Right cardiac atrium (tissue), 5 donors: ENCODE measurements around the gene WDR19. TPM values are rescaled to one million over a fixed set of nuclear protein-coding genes. Genes with fewer than 3 reads are reported as not detected.

ENCODE experiments used
- ATAC-seq, 2 donors: fragments of 200-7000 bp; cut with Tn5 transposase; one replicate each; pipeline versions ENCODE4 v1.8.0 to v1.9.1; 2020; ENCODE audit warnings: moderate library complexity in 2 of 2, mild to moderate bottlenecking in 1 of 2
- DNase-seq, 3 donors: peaks; one replicate each; pipeline ENCODE4 v3.0.0-alpha.2; 2020
- H3K27ac ChIP-seq: one replicate; pipeline ENCODE4 v1.5.1; 2013; ENCODE audit warnings: mild to moderate bottlenecking, low read length, control low read depth, moderate library complexity
- H3K27me3 ChIP-seq: one replicate; pipeline ENCODE4 v1.6.1; 2013; ENCODE audit not compliant: control insufficient read depth, insufficient read depth
- H3K4me1 ChIP-seq: one replicate; pipeline ENCODE4 v1.6.1; 2013; ENCODE audit warnings: low read length; ENCODE audit not compliant: control insufficient read depth, insufficient read depth
- H3K4me3 ChIP-seq: one replicate; pipeline ENCODE4 v1.5.1; 2013; ENCODE audit warnings: low read length, control low read depth
- H3K9me3 ChIP-seq: one replicate; pipeline ENCODE4 v1.6.1; 2013; ENCODE audit warnings: low read length; ENCODE audit not compliant: control insufficient read depth
- WGBS: extraction: QIAGEN DNeasy Blood & Tissue Kit; methylation state at CpG from one replicate; pipeline ENCODE4 v1.1.7; 2013; 5-methylcytosine and 5-hydroxymethylcytosine counted together
- intact Hi-C, 4 donors: fragments of 100-400 bp; cut with DNase I; formaldehyde crosslinking; loops; one replicate each; pipeline versions ENCODE4 v1.11.0 to v1.14.0; 2022 to 2023
- polyA plus RNA-seq: library from polyadenylated mRNA; stranded (reverse); fragments of 200-250 nt; gene quantifications from one replicate; pipeline ENCODE4 v1.2.3, GENCODE V29; 2013
- total RNA-seq, 4 donors: library from RNA; stranded (reverse); fragmentation: NEBNext Ultra II Directional; extraction: Animal tissue kit (Norgen Biotek cat#: 25700); gene quantifications; one replicate each; pipeline ENCODE4 v1.2.1, GENCODE V29; 2021
- donor health status: healthy with polysubstance abuse.
- donor health status: DM: no; HTN: yes; CAD: no.
- donor health status: DM: no; HTN: no; CAD: no.
- donor health status: DM: no; HTN: yes; CAD: no; lungs with severe emphysema.
- donor health status: DM: yes; HTN: yes; CAD: no.

WDR19 gene
- total and polyA plus RNA-seq, 5 donors = 9.6 to 18.0 (median 12.9) TPM

DNA sequence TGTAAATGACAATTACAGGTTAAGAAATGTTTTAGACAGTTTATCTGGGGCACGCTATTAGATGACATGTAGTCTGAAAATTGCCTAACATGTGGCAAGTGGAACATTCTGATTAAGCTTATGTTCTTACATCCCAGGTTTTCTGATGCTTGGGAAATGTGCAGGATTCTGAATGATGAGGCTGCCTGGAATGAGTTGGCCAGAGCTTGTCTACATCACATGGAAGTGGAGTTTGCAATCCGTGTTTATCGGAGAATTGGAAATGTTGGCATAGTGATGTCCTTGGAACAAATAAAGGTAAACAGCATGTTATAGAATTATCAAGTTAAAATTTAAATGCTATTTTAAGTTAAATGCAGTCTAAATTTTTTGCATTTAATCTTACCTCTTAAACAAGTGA, 49.3 kb downstream of the WDR19 start:
- no peaks in the 10 kb centered on the region for H3K9me3 ChIP-seq
- intact Hi-C loops = no loop called here
- DNase-seq (no peak), ATAC-seq (no peak)
- H3K27me3 ChIP-seq = no peaks in the 10 kb centered on the region
- H3K4me1 ChIP-seq = no peaks in the 10 kb centered on the region
- H3K4me3 ChIP-seq = no peak overlapping the region
- 95% methylated on average over 3 of the region's 3 CpGs for WGBS
- no peak overlapping the region for H3K27ac ChIP-seq

DNA sequence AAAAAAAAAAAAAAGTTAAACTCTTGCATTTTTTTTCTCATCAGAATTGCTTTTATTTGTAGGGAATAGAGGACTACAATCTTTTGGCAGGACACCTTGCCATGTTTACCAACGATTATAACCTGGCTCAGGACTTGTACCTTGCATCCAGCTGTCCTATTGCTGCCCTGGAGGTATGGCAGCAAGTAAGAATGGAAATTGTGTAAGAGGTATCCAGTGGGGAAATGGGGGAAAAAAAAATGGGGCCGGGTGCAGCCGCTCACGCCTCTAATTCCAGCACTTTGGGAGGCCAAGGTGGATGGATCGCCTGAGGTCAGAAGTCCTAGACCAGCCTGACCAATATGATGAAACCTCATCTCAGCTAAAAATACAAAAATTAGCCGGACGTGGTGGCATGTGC, 49.8 kb downstream of the WDR19 start:
- 95% methylated on average over 7 of the region's 7 CpGs for WGBS
- intact Hi-C loops = no loop called here
- H3K27me3 ChIP-seq = no peaks in the 10 kb centered on the region
- no peak overlapping the region for H3K4me3 ChIP-seq
- DNase-seq (no peak), ATAC-seq (no peak)
- no peak overlapping the region for H3K27ac ChIP-seq
- H3K9me3 ChIP-seq = no peaks in the 10 kb centered on the region
- H3K4me1 ChIP-seq = no peaks in the 10 kb centered on the region

DNA sequence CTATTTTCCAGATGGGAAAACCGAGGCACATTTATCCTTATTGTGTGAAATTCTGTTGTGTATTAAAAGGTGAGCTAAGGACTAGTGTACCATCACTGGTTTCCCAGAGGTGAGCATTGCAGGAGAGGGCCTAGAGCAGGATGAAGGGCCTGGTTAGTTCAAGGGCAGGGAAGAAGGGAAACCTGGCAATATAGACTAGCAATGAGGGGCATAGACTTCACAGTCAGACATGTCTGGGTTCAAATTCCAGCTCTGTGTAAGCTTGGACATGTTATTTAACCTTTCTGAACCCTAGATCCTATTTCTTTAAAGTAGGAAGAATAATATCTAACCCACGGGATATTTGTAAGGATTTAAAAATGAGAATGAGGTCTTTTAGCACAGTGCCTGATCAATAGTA, 50.8 kb downstream of the WDR19 start:
- DNase-seq = no peak
- ATAC-seq = no peak
- WGBS = 86% methylated on average over 2 of the region's 2 CpGs
- H3K27ac ChIP-seq = no peak overlapping the region
- no peaks in the 10 kb centered on the region for H3K9me3 ChIP-seq
- no peaks in the 10 kb centered on the region for H3K27me3 ChIP-seq
- intact Hi-C loops = no loop called here
- H3K4me1 ChIP-seq = no peaks in the 10 kb centered on the region
- no peak overlapping the region for H3K4me3 ChIP-seq

DNA sequence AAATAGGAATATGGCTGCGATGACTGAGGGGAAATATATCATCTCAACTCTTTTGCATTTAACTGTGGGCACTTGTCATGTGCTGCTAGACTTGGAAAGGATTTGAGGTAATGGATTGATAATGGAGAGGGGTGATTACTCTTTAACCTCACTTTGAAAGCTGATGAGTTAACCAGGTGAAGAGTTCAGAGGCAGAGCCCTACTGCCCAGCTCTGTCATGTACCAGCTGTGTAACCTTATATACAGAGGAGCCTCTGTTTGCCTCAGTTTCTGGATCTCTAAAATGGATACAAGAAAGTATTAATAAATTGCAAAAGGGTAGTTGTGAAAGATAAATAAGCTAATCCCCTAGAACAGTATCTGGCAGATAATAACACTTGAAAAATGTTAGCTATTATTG, 51.5 kb downstream of the WDR19 start:
- Histone ChIP-seq H3K4me3 (no peak overlapping the region), H3K9me3 (no peaks in the 10 kb centered on the region), H3K27me3 (no peaks in the 10 kb centered on the region), H3K4me1 (no peaks in the 10 kb centered on the region), H3K27ac (no peak overlapping the region)
- 93% methylated on average over 1 of the region's 1 CpG for WGBS
- intact Hi-C loops = no loop called here
- ATAC-seq (no peak), DNase-seq (no peak)

DNA sequence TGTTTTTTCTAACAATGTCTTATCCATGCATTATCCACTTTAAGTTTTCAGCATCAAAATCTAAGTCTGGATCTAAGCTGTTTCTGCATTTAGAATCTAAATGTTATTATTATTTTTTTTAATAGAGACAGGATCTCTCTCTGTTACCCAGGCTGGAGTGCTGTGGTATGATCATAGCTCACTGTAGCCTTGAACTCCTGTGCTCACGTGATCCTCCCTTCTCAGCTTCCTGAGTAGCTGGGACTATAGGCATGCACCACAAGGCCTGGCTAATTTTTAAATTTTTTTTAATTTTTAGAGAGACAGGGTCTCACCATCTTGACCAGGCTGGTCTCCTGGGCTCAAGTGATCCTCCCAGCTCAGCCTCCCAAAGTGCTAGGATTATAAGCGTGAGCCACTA, 52.7 kb downstream of the WDR19 start:
- no peak for DNase-seq
- Histone ChIP-seq H3K27me3 (no peaks in the 10 kb centered on the region), H3K27ac (no peak overlapping the region), H3K9me3 (no peaks in the 10 kb centered on the region), H3K4me3 (no peak overlapping the region), H3K4me1 (no peaks in the 10 kb centered on the region)
- intact Hi-C loops = no loop called here
- no peak for ATAC-seq
- WGBS = 98% methylated on average over 2 of the region's 2 CpGs

DNA sequence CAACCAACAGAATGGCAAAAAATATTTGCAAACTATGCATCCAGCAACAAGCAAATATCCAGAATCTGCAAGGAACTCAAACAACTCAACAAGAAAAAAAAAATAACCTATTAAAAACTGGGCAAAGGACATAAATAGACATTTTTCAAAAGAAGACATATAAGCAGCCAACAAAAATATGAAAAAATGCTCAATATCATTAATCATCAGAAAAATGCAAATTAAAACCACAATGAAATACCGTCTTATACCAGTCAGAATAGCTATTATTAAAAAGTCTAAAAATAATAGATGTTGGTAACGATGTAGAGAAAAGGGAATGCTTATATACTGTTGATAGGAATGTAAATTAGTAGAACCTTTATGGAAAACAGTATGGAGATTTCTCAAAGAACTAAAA, 53.4 kb downstream of the WDR19 start:
- WGBS = 95% methylated on average over 2 of the region's 2 CpGs
- no peak for ATAC-seq

DNA sequence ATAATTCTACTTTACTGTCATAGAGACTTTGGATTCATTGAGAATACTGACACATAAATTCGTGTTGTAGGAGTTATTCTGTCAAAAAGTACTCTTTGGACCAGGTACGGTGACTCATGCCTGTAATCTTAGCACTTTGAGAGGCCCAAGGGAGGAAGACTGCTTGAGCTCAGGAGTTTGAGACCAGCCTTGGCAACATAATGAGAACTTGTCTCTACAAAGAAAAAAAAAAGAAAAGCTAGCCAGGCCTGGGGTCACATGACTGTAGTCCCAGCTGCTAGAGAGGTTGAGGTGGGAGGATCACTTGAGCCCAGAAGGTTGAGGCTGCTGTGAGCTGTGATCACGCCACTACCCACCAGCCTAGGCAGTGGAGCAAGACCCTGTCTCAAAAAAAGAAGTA, 54.9 kb downstream of the WDR19 start:
- Histone ChIP-seq H3K4me1 (no peaks in the 10 kb centered on the region), H3K27ac (no peak overlapping the region), H3K4me3 (no peak overlapping the region), H3K27me3 (no peaks in the 10 kb centered on the region), H3K9me3 (no peaks in the 10 kb centered on the region)
- DNase-seq = no peak
- 77% methylated on average over 3 of the region's 3 CpGs for WGBS
- intact Hi-C loops = no loop called here
- no peak for ATAC-seq

More for the DNA sequence above, 53.4 kb downstream of the WDR19 start:
- Histone ChIP-seq H3K27me3 (no peaks in the 10 kb centered on the region), H3K4me1 (no peaks in the 10 kb centered on the region), H3K27ac (no peak overlapping the region), H3K9me3 (no peaks in the 10 kb centered on the region), H3K4me3 (no peak overlapping the region)
- no peak for DNase-seq
- intact Hi-C loops = no loop called here

DNA sequence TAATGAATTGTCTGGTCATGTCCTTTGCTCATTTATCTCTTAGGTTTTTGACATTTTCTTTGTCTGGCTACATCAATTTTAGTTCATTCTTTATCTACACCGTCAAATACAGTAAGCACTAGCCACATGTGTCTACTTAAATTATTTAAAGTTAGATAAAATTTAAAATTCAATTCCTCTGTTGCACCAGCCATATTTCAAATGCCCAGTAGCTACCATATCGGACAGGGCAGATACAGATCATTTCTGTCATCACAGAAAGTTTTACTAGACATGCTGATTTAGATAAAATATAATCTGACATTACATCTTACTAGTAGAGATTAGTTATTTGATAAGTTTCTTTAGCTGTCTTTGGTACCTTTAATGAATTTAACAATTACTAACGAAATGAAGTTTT, 61.1 kb downstream of the WDR19 start:
- Histone ChIP-seq H3K4me1 (no peaks in the 10 kb centered on the region), H3K27me3 (no peaks in the 10 kb centered on the region), H3K27ac (no peak overlapping the region), H3K9me3 (no peaks in the 10 kb centered on the region), H3K4me3 (no peak overlapping the region)
- WGBS = 91% methylated on average over 3 of the region's 3 CpGs
- ATAC-seq (no peak), DNase-seq (no peak)
- intact Hi-C loops = no loop called here

DNA sequence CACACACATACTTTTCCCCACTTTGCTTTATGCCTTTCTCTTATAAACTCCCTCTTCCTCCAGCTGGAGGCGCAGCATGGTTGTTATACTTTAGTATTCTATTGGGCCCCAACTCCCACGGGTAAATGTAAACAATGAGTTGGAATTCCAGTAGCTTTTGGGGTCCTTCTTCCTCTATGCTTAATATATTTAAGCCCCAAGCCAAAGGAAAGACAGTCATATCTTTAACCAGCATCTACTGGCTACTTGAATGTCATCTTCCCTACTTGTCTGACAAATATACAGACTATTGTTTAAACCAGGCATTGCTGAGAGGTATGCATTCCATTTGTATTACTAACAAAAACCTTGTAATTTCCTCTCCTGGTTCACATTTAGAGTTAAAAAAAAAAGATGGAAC, 72.9 kb downstream of the WDR19 start:
- Histone ChIP-seq H3K9me3 (no peaks in the 10 kb centered on the region), H3K4me1 (no peaks in the 10 kb centered on the region), H3K27me3 (no peaks in the 10 kb centered on the region), H3K4me3 (no peak overlapping the region), H3K27ac (no peak overlapping the region)
- WGBS = 53% methylated on average over 2 of the region's 2 CpGs
- ATAC-seq = peak in 1 of 2 donors; percentile 29
- no peak for DNase-seq
- intact Hi-C loops = no loop called here

DNA sequence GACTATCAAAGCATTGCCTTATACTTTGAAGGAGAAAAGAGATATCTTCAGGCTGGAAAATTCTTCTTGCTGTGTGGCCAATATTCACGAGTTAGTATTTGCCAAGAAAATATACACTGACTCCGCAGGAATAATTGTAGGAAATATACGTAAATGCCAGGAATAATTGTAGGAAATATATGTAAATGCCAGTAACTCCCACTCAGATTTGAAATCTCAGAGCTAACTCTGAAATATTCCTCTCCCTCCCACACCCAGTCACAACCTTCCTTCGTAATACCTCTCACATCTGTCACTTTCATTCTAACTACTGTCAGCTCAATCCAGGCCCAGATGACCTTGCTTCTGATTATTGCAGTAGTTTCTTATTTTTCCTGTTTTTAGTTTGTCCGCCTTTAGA, 73.5 kb downstream of the WDR19 start:
- no peak overlapping the region for H3K27ac ChIP-seq
- H3K9me3 ChIP-seq = no peaks in the 10 kb centered on the region
- no peak overlapping the region for H3K4me3 ChIP-seq
- DNase-seq (no peak), ATAC-seq (no peak)
- 64% methylated on average over 5 of the region's 5 CpGs for WGBS
- H3K27me3 ChIP-seq = no peaks in the 10 kb centered on the region
- H3K4me1 ChIP-seq = no peaks in the 10 kb centered on the region
- intact Hi-C loops = no loop called here

DNA sequence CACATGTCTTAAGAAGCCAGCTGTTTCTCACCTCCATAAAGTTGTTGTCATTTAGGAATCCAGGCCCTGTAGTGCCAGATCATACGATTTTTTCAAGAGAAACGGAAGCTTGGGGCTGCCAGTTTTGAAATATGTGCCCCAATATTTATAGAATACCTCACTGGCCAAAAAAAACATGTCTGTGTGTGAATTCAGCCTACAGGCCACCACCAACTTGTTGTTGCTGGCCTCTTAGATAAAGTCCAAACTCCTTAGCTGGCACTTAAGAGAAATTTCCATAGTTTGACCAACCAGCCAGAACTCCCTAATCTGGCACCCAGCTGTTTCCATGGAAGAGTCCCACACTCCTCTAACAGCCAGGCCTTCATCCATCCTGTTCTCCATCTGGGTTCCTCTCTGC, 74.1 kb downstream of the WDR19 start:
- Histone ChIP-seq H3K27me3 (no peaks in the 10 kb centered on the region), H3K27ac (no peak overlapping the region), H3K4me1 (no peaks in the 10 kb centered on the region), H3K4me3 (no peak overlapping the region), H3K9me3 (no peaks in the 10 kb centered on the region)
- intact Hi-C loops = no loop called here
- DNase-seq (no peak), ATAC-seq (peak in 1 of 2 donors; percentile 22)
- 64% methylated on average over 2 of the region's 2 CpGs for WGBS

DNA sequence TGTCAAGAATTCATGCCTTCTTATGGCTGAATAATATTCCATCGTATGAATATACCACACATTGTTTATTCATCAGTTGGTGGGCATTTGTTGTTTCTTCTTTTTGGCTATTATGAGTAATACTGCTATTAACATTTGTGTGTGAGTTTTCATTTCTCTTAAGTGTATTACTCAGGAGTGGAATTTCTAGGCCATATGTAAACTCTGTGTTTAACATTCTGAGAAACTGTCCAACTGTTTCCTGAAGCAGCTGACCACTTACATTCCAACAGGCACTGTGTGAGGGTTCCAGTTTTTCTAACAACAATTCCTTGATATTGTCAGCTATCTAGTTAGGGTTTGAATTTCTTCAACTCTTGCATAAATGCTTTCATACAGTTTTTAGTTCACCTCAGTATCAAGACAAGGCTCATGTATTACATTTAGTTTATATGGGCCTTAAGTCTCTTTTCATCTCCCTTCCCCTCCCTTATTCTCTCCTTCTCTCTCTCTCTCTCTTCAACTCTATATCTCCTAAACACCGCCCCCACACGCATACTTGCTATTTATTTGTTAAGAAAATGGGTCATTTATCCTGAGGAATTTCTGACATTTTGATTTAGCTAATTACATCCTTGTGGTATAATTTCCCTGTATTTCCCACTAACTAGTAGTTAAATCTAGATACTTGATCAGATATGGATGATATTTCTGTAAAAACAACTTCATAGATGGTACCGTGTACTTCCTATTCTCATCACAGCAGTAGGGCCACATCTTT, 77.4 kb downstream of the WDR19 start:
- H3K9me3 ChIP-seq = no peaks in the 10 kb centered on the region
- DNase-seq = no peak
- H3K4me1 ChIP-seq = no peaks in the 10 kb centered on the region
- 95% methylated on average over 4 of the region's 4 CpGs for WGBS
- intact Hi-C loops = no loop called here
- no peak overlapping the region for H3K27ac ChIP-seq
- no peak overlapping the region for H3K4me3 ChIP-seq
- H3K27me3 ChIP-seq = no peaks in the 10 kb centered on the region
- no peak for ATAC-seq
